Neural progenitor cell (in vitro differentiated cells): ENCODE data around the gene C22orf15. TPM values are rescaled to one million over a fixed set of nuclear protein-coding genes. Genes with fewer than 3 reads are reported as not detected.
A peak's percentile ranks its signal among the peaks of the same experiment; 100 is the strongest.

Experiments
- DNase-seq: peaks from one replicate; pipeline ENCODE4 v3.0.0-alpha.2; 2016; ENCODE audit warnings: low spot score
- H2AFZ ChIP-seq: fragments of 200-600 bp; sonication (generic); replicated peaks from 2 replicates; pipeline ENCODE4 v1.6.1; 2016; ENCODE audit warnings: antibody characterized with exemption
- H3F3A ChIP-seq: fragments of 200-600 bp; sonication (generic); 2 replicates; pipeline ENCODE4 v1.6.1; 2016; ENCODE audit warnings: antibody characterized with exemption, low read depth
- H3K27ac ChIP-seq: fragments of 200-600 bp; sonication (generic); 2 replicates; pipeline ENCODE4 v1.5.1; 2016; ENCODE audit warnings: mild to moderate bottlenecking
- H3K27me3 ChIP-seq: fragments of 200-600 bp; sonication (generic); 2 replicates; pipeline ENCODE4 v1.6.1; 2016; ENCODE audit warnings: mild to moderate bottlenecking, moderate library complexity
- H3K36me3 ChIP-seq: fragments of 200-600 bp; sonication (generic); 2 replicates; pipeline ENCODE4 v1.5.1; 2016
- H3K4me1 ChIP-seq: fragments of 200-600 bp; sonication (generic); 2 replicates; pipeline ENCODE4 v1.6.1; 2016; ENCODE audit warnings: mixed run types
- H3K4me2 ChIP-seq: fragments of 200-600 bp; sonication (generic); 2 replicates; pipeline ENCODE4 v1.6.1; 2016
- H3K4me3 ChIP-seq: fragments of 200-600 bp; sonication (generic); 2 replicates; pipeline ENCODE4 v1.5.1; 2016
- H3K79me2 ChIP-seq: fragments of 200-600 bp; sonication (generic); 2 replicates; pipeline ENCODE4 v1.6.1; 2016; ENCODE audit warnings: low read depth
- H3K9ac ChIP-seq: fragments of 200-600 bp; sonication (generic); 2 replicates; pipeline ENCODE4 v1.6.1; 2016
- H3K9me3 ChIP-seq: fragments of 200-600 bp; sonication (generic); 2 replicates; pipeline ENCODE4 v1.5.1; 2016; ENCODE audit warnings: low read depth
- H4K20me1 ChIP-seq: fragments of 200-600 bp; sonication (generic); 2 replicates; pipeline ENCODE4 v1.6.1; 2016; ENCODE audit warnings: low read depth
- H3K27ac Mint-ChIP-seq: 3 replicates; pipeline ENCODE4 v1.8.0; 2021; ENCODE audit warnings: mixed read lengths
- H3K27me3 Mint-ChIP-seq: 2 replicates; pipeline ENCODE4 v1.8.0; 2022; ENCODE audit warnings: low read depth, mild to moderate bottlenecking, inconsistent platforms, moderate library complexity, mixed read lengths; ENCODE audit not compliant: insufficient read depth
- H3K36me3 Mint-ChIP-seq: 3 replicates; pipeline ENCODE4 v1.8.0; 2021; ENCODE audit warnings: mixed read lengths
- H3K4me1 Mint-ChIP-seq: 3 replicates; pipeline ENCODE4 v1.8.0; 2021; ENCODE audit warnings: mixed read lengths
- H3K4me3 Mint-ChIP-seq: 3 replicates; pipeline ENCODE4 v1.8.0; 2021; ENCODE audit warnings: mild to moderate bottlenecking, moderate library complexity, mixed read lengths
- H3K9me3 Mint-ChIP-seq: 3 replicates; pipeline ENCODE4 v1.8.0; 2020; ENCODE audit warnings: mixed read lengths
- EZH2 ChIP-seq: fragments of 200-600 bp; sonication (generic); IDR thresholded peaks from 2 replicates; pipeline ENCODE4 v1.6.1; 2017; ENCODE audit warnings: antibody characterized with exemption, mild to moderate bottlenecking, moderate library complexity
- EZH2phosphoT487 ChIP-seq: fragments of 200-600 bp; sonication (generic); IDR thresholded peaks from 2 replicates; pipeline ENCODE4 v1.6.1; 2017; ENCODE audit warnings: antibody characterized with exemption
- total RNA-seq: library from RNA; depleted of rRNA; stranded (reverse); fragments of >200 nt; gene quantifications from 2 replicates; pipeline ENCODE4 v1.2.3, GENCODE V29; 2015; ENCODE audit warnings: low replicate concordance
- TF ChIP-seq, protein P1 (sequence below): fragments of 200-600 bp; sonication (generic); IDR thresholded peaks from 2 replicates; pipeline ENCODE4 v1.5.1; 2017; ENCODE audit warnings: antibody characterized with exemption, mild to moderate bottlenecking

C22orf15 gene, protein sequence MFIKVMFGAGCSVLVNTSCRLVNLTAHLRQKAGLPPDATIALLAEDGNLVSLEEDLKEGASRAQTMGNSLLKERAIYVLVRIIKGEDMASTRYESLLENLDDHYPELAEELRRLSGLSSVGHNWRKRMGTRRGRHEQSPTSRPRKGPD
- total RNA-seq: 0.56 and 3.0 TPM in 2 replicates

DNA sequence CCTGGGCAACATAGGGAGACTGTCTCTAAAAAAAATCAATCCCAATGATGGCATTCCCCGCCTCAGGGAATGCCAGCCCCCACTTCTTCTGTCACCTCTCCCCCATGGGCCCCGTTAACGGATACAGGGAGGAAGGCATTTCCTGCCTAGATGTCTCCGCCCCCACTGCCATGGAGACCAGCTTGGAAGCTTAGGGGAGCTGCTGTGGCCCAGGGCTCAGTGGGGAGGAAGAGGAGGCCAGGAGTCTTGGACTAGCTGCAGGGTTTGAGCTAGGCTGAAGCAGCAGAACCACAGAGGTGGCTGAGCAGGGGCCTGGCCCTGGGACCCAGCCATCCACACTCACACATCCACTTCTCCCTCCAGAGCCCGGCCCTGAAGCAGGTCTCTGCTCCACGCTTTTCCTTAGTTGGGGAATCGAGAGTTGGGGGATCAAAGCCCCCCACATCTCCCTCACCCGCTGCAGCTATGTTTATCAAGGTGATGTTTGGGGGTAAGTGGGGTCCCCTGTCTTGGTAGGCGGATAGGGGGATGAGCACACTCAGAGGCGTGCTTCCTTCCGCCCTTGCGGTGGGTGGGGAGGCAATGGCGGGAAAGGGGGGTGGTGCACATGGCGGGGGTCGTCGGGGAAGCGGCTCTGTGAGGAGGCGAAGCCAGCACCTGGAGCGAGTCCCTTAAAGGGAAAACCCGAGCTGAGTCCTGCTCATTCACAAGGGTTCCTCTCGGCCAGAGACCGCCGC lies at the start of gene C22orf15:
TSS of gene C22orf15 (plus strand) at position 149 of the 737 bp plus-strand sequence. CDS start at position 466, 317 bp downstream.
- no peaks in the 10 kb centered on the region for H3K9me3 Mint-ChIP-seq
- Histone ChIP-seq H3K9ac (no peak within 1 kb of the TSS), H3F3A (peaks cover 26% of the 10 kb centered on the region), H4K20me1 (no peaks in the 10 kb centered on the region), H3K27ac (no peak within 1 kb of the TSS), H3K4me3 (no peak within 1 kb of the TSS), H3K4me1 (peaks cover 19% of the 10 kb centered on the region), H3K4me2 (peak within 1 kb of the TSS; percentile 63), H3K36me3 (no peaks in the 10 kb centered on the region), H3K79me2 (no peaks in the 10 kb centered on the region), H2AFZ (peak within 1 kb of the TSS; percentile 43), H3K27me3 (peaks cover 4% of the 10 kb centered on the region), H3K9me3 (no peaks in the 10 kb centered on the region)
- TF ChIP-seq, protein P1, sequence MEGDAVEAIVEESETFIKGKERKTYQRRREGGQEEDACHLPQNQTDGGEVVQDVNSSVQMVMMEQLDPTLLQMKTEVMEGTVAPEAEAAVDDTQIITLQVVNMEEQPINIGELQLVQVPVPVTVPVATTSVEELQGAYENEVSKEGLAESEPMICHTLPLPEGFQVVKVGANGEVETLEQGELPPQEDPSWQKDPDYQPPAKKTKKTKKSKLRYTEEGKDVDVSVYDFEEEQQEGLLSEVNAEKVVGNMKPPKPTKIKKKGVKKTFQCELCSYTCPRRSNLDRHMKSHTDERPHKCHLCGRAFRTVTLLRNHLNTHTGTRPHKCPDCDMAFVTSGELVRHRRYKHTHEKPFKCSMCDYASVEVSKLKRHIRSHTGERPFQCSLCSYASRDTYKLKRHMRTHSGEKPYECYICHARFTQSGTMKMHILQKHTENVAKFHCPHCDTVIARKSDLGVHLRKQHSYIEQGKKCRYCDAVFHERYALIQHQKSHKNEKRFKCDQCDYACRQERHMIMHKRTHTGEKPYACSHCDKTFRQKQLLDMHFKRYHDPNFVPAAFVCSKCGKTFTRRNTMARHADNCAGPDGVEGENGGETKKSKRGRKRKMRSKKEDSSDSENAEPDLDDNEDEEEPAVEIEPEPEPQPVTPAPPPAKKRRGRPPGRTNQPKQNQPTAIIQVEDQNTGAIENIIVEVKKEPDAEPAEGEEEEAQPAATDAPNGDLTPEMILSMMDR: no peak
- TF ChIP-seq EZH2 (no peak), EZH2phosphoT487 (no peak)
- peak within 1 kb of the TSS; percentile 58 for H3K4me3 Mint-ChIP-seq
- peak within 1 kb of the TSS; percentile 97 for H3K27ac Mint-ChIP-seq
- H3K27me3 Mint-ChIP-seq: peaks cover 4% of the 10 kb centered on the region
- peaks cover 29% of the 10 kb centered on the region for H3K4me1 Mint-ChIP-seq
- peak; percentile 48 for DNase-seq
- H3K36me3 Mint-ChIP-seq: no peaks in the 10 kb centered on the region

DNA sequence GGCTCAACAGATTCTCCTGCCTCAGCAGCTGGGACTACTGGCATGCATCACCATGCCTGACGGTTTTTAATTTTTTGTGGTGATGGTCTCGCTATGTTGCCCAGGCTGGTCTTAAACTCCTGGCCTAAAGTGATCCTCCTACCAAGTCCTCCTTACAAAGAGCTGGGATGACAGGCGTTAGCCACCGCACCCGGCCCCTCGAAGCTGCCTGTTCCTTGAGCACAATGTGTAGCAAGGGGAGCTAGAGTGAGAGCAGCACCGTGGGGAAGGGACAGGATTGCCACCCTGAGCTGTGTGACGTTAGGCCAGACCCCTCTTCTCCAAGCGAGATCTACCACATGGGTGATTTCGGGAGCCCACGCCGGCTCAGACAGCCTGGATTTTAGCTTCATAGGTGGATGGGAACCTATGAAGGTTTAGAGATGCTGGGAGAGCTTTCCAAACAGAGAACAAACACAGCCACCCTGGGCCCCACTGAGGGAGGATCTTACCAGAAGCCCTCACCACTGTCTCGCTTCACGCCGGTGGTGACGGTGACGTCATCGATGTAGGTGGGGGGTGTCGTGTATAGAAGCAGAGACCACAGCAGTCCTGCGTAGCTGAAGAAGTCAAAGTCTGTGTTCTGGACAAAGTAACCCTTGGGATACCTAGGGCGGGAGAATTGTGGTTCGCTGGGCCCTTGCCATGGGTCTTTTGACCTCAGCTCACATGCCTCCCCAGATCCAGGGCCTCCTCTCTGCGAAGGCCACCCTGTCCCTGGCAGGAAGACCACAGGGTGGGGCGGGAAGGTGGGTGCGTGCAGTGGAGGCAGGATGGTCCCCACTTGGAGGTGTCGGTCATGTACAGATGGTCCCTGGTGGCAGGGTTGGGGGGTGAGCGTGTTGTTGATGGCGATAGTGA lies 48.8 kb upstream of the C22orf15 start:
- no peak for DNase-seq
- no peaks in the 10 kb centered on the region for H3K36me3 ChIP-seq
- Mint-ChIP-seq H3K4me3 (peak overlapping the region; percentile 28), H3K27ac (no peak overlapping the region), H3K27me3 (no peaks in the 10 kb centered on the region), H3K4me1 (peaks cover 4% of the 10 kb centered on the region), H3K9me3 (no peaks in the 10 kb centered on the region), H3K36me3 (peaks cover 26% of the 10 kb centered on the region)
- no peak overlapping the region for H3K9ac ChIP-seq
- H3K27me3 ChIP-seq: no peaks in the 10 kb centered on the region
- H2AFZ ChIP-seq: no peak overlapping the region
- H3K27ac ChIP-seq: no peak overlapping the region
- H4K20me1 ChIP-seq: no peaks in the 10 kb centered on the region
- peaks cover 17% of the 10 kb centered on the region for H3K79me2 ChIP-seq
- H3F3A ChIP-seq: no peaks in the 10 kb centered on the region
- H3K4me3 ChIP-seq: no peak overlapping the region
- no peaks in the 10 kb centered on the region for H3K4me1 ChIP-seq
- TF ChIP-seq EZH2phosphoT487: no peak
- no peaks in the 10 kb centered on the region for H3K9me3 ChIP-seq
- no peak overlapping the region for H3K4me2 ChIP-seq

DNA sequence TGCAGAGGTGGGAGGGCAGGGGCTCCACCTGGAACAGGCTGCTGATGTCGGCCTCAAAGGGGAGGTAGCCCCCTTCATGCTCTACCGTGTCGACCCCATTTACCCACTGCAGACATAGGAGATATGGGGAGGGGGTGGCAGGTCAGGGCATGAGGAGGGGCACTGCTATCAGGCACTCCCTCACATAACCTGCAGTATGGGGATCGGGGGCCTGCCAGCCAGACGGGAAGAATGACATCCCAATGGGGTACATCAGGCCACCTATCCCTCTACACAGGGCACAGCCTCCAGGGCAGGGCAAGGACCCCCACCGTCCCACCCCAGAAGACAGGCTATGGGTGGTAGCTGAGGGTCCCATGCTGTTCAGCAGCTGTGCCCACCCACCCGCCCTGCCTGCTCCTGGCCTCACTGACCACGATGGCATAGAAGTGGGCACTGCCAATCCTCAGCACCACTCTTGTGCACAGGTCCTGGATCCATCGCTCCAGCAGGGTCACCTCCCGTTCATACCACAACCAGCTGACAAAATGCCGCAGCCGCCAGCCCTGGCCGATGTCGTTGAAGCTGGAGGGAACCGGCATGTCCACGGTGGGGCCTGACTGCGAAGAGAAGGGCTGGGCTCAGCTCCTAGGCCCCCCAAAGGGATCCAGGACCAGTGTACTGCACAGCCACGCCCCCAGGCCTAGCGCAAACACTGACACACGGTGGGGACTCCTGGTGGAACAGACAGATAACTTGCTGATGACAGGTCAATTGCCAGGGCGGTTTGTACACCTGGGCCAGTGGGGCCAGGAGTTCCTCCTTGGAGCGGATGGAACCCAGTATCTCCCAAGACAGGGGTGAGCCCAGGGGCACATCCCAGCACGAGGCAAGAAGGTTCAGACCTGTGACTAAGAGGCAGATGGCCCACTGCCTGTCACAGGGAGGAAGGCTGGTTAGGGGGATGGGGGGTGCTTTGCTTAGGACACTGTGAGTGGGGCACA lies 47.9 kb upstream of the C22orf15 start:
- no peak overlapping the region for H3K27ac Mint-ChIP-seq
- TF ChIP-seq EZH2 (no peak), EZH2phosphoT487 (no peak)
- TF ChIP-seq, protein P1: no peak

More for the DNA sequence above, 47.9 kb upstream of the C22orf15 start:
- H3K79me2 ChIP-seq: peaks cover 17% of the 10 kb centered on the region
- Mint-ChIP-seq H3K9me3 (no peaks in the 10 kb centered on the region), H3K4me1 (peaks cover 4% of the 10 kb centered on the region), H3K27me3 (no peaks in the 10 kb centered on the region), H3K36me3 (peaks cover 21% of the 10 kb centered on the region), H3K4me3 (peak overlapping the region; percentile 76)
- H3F3A ChIP-seq: no peaks in the 10 kb centered on the region
- DNase-seq: no peak
- no peaks in the 10 kb centered on the region for H3K36me3 ChIP-seq
- no peaks in the 10 kb centered on the region for H3K27me3 ChIP-seq
- no peaks in the 10 kb centered on the region for H3K9me3 ChIP-seq
- H2AFZ ChIP-seq: no peak overlapping the region
- H3K4me2 ChIP-seq: no peak overlapping the region
- H3K9ac ChIP-seq: no peak overlapping the region
- no peak overlapping the region for H3K4me3 ChIP-seq
- no peaks in the 10 kb centered on the region for H4K20me1 ChIP-seq
- no peak overlapping the region for H3K27ac ChIP-seq
- no peaks in the 10 kb centered on the region for H3K4me1 ChIP-seq
